Activated T-helper 2 cell treated with anti-CD3 and anti-CD28 coated beads, Interferon-gamma antibody, Interleukin-2, Interleukin-4, amounts not matched to agents 10 μg/mL and 5 μg/mL and 100 μg/mL, durations not matched to agents 14 hours and 24 hours and 36 hours (primary cell): ENCODE measurements around the gene ZNF142. TPM values are rescaled to one million over a fixed set of nuclear protein-coding genes. Genes with fewer than 3 reads are reported as not detected.

ENCODE experiments used
- DNase-seq: peaks from one replicate; pipeline ENCODE4 v3.0.0; 2021; ENCODE audit warnings: low spot score
- H3K27ac Mint-ChIP-seq: one replicate; pipeline ENCODE4 v1.8.0; 2021; ENCODE audit warnings: mixed read lengths
- H3K27me3 Mint-ChIP-seq: one replicate; pipeline ENCODE4 v1.8.0; 2021; ENCODE audit warnings: low read depth, mixed read lengths
- H3K36me3 Mint-ChIP-seq: one replicate; pipeline ENCODE4 v1.8.0; 2021; ENCODE audit warnings: low read depth, mixed read lengths
- H3K4me1 Mint-ChIP-seq: one replicate; pipeline ENCODE4 v1.8.0; 2021; ENCODE audit warnings: low read depth, mixed read lengths
- H3K4me3 Mint-ChIP-seq: one replicate; pipeline ENCODE4 v1.8.0; 2021; ENCODE audit warnings: low read depth, mild to moderate bottlenecking, moderate library complexity, mixed read lengths
- H3K9me3 Mint-ChIP-seq: one replicate; pipeline ENCODE4 v1.8.0; 2021; ENCODE audit warnings: mixed read lengths
- intact Hi-C: fragments of 100-400 bp; cut with micrococcal nuclease; formaldehyde crosslinking; loops from one replicate; pipeline ENCODE4 v1.15.1; 2023
- total RNA-seq: library from RNA; stranded (reverse); gene quantifications from 2 replicates; pipeline ENCODE4 v1.2.3, GENCODE V29; 2022

ZNF142 gene
- total RNA-seq, 1 donor from 2014 or later, result 51.0 TPM

DNA sequence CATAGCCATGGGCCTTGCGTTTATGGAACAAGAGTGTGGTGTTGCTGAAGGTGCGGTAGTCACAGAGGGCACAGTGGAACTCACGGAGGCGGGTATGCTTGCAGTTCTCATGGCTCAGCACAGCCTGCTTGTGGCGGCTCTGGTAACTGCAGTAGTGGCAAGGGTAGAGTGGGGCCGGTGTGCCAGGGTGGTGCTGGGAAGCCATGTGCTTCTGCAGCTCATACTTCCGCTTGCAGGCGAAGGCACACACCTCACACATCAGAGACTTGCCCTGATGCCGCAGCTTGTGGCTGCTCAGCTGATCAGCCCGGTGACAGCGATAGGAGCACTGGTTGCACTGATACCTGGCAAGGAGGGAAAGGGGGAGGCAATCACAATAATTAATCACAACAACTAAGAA, 14.7 kb downstream of the ZNF142 start:
- DNase-seq, result no peak
- intact Hi-C loops, result no loop called here
- H3K36me3 Mint-ChIP-seq, result peaks cover 67% of the 10 kb centered on the region
- H3K9me3 Mint-ChIP-seq, result no peaks in the 10 kb centered on the region
- H3K27me3 Mint-ChIP-seq, result no peaks in the 10 kb centered on the region
- no peak overlapping the region for H3K4me3 Mint-ChIP-seq
- no peak overlapping the region for H3K27ac Mint-ChIP-seq
- peaks cover 4% of the 10 kb centered on the region for H3K4me1 Mint-ChIP-seq

GRCh38 chr2:218643751-218644310, 15.6 kb downstream of the ZNF142 start:
- intact Hi-C loops, result no loop called here
- H3K9me3 Mint-ChIP-seq, result no peaks in the 10 kb centered on the region
- H3K4me3 Mint-ChIP-seq, result no peak overlapping the region
- H3K36me3 Mint-ChIP-seq, result peaks cover 67% of the 10 kb centered on the region
- no peak for DNase-seq
- H3K27ac Mint-ChIP-seq, result no peak overlapping the region
- no peaks in the 10 kb centered on the region for H3K27me3 Mint-ChIP-seq
- peaks cover 4% of the 10 kb centered on the region for H3K4me1 Mint-ChIP-seq

DNA sequence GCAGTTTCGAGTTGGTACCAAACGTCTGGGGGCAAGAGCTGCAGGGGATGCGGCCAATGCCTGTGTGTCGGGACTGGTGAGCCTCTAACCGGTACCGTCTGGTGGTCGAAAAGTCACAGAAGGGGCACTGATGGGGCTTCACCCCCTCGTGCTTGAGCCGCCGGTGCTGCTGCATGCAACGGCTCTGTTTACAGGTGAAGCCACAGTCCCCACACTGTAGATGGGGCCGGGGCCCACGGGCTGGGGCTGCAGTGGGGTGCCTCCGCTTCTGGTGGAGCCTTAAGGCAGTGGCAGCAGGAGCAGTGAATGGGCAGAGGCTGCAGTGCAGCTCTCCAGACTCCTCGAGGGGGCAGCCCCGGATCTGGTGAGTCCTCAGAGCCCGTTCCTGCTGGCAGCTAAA, 16.6 kb downstream of the ZNF142 start:
- Mint-ChIP-seq H3K27ac (no peak overlapping the region), H3K9me3 (no peaks in the 10 kb centered on the region), H3K27me3 (no peaks in the 10 kb centered on the region), H3K36me3 (peaks cover 67% of the 10 kb centered on the region), H3K4me1 (no peaks in the 10 kb centered on the region), H3K4me3 (no peak overlapping the region)
- intact Hi-C loops, result no loop called here
- DNase-seq, result no peak

DNA sequence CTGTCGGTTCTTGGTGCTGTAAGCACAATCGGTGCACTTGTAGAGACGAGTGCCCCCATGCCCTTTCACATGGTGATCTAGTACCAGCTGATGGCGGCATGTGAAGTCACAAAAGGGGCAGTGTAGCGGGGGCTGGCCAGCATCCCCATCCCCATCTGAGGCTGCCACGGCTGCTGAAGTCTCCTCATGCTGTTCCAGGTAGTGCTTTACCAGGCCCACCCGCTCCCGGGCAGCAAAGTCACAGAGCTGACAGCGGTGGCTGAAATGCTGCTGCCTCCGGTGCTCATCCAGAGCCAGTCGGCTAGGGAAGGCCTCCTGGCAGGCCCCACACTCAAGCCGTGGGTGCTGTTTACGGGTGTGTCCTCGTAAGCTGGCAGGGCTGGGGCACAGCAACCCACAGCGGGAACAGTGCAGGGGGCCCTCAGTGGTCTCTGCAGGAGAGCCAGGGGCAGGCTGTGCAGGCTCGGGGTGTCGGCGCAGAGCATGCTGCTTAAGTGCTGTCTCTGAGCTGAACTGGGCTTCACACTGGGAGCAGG, 17.2 kb downstream of the ZNF142 start:
- no peaks in the 10 kb centered on the region for H3K4me1 Mint-ChIP-seq
- H3K4me3 Mint-ChIP-seq, result no peak overlapping the region
- no peaks in the 10 kb centered on the region for H3K9me3 Mint-ChIP-seq
- peaks cover 66% of the 10 kb centered on the region for H3K36me3 Mint-ChIP-seq
- no peak overlapping the region for H3K27ac Mint-ChIP-seq
- DNase-seq, result no peak
- intact Hi-C loops, result no loop called here
- no peaks in the 10 kb centered on the region for H3K27me3 Mint-ChIP-seq

GRCh38 chr2:218638372-218638771, 21.1 kb downstream of the ZNF142 start:
- Mint-ChIP-seq H3K36me3 (peaks cover 71% of the 10 kb centered on the region), H3K9me3 (no peaks in the 10 kb centered on the region), H3K4me1 (no peaks in the 10 kb centered on the region), H3K27me3 (no peaks in the 10 kb centered on the region), H3K4me3 (no peak overlapping the region), H3K27ac (no peak overlapping the region)
- no peak for DNase-seq
- intact Hi-C loops, result no loop called here

DNA sequence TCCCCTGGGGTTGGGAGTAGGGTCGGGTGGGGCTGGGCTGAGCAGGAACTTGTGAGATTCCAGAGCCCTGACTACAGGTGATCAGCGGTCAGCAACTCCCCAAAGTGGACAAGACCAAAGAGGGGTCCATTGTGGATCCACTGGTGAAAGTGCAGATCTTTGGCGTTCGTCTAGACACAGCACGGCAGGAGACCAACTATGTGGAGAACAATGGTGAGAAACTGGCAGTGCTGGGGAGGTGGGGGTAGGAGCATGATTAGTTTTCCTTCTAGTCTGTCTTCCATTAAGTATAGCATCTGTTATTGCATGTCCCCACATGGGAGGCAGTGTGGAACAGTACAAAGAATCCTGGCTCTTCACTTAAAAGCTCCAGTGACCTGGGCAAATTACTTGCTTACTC, 23.7 kb downstream of the ZNF142 start:
- intact Hi-C loops, result no loop called here
- H3K9me3 Mint-ChIP-seq, result no peaks in the 10 kb centered on the region
- no peaks in the 10 kb centered on the region for H3K27me3 Mint-ChIP-seq
- H3K4me3 Mint-ChIP-seq, result no peak overlapping the region
- no peak for DNase-seq
- peaks cover 58% of the 10 kb centered on the region for H3K36me3 Mint-ChIP-seq
- no peaks in the 10 kb centered on the region for H3K4me1 Mint-ChIP-seq
- H3K27ac Mint-ChIP-seq, result no peak overlapping the region

DNA sequence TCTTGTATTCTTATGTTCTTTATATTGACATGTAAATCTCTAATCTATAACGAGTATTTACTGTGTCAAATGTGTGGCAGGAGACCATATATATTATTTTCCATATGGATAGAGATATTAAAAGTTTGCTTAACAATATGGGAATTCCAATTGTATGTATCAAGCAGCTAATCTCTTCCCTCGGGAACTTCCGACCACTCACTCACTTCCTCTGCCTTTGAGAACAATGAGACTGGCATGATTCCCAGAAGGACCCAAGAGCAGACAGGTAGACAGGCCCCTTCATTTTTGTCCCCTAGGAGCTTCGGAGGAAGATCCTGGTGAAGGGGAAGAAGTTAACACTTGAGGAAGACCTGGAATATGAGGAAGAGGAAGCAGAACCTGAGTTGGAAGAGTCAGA, 27.6 kb downstream of the ZNF142 start:
- no peaks in the 10 kb centered on the region for H3K9me3 Mint-ChIP-seq
- intact Hi-C loops, result no loop called here
- peaks cover 26% of the 10 kb centered on the region for H3K36me3 Mint-ChIP-seq
- no peaks in the 10 kb centered on the region for H3K4me1 Mint-ChIP-seq
- no peak overlapping the region for H3K4me3 Mint-ChIP-seq
- no peak for DNase-seq
- no peaks in the 10 kb centered on the region for H3K27me3 Mint-ChIP-seq
- no peak overlapping the region for H3K27ac Mint-ChIP-seq

- no peak for DNase-seq
- intact Hi-C loops, result no loop called here
- H3K4me1 Mint-ChIP-seq, result no peaks in the 10 kb centered on the region
- H3K9me3 Mint-ChIP-seq, result no peaks in the 10 kb centered on the region
- H3K4me3 Mint-ChIP-seq, result no peak overlapping the region
- no peaks in the 10 kb centered on the region for H3K27me3 Mint-ChIP-seq
- no peaks in the 10 kb centered on the region for H3K36me3 Mint-ChIP-seq
- no peak overlapping the region for H3K27ac Mint-ChIP-seq
These were observed 31.5 kb downstream of the ZNF142 start for GRCh38 chr2:218627939-218628338.

GRCh38 chr2:218626369-218626768, 33.1 kb downstream of the ZNF142 start:
- no peaks in the 10 kb centered on the region for H3K9me3 Mint-ChIP-seq

GRCh38 chr2:218623366-218623705, 36.1 kb downstream of the ZNF142 start:
- no peaks in the 10 kb centered on the region for H3K27me3 Mint-ChIP-seq
- no peak overlapping the region for H3K4me3 Mint-ChIP-seq
- no peaks in the 10 kb centered on the region for H3K4me1 Mint-ChIP-seq
- H3K27ac Mint-ChIP-seq, result no peak overlapping the region
- no peak for DNase-seq
- intact Hi-C loops, result no loop called here
- H3K36me3 Mint-ChIP-seq, result no peaks in the 10 kb centered on the region
- no peaks in the 10 kb centered on the region for H3K9me3 Mint-ChIP-seq

More at GRCh38 chr2:218626369-218626768, 33.1 kb downstream of the ZNF142 start:
- no peak for DNase-seq
- H3K4me3 Mint-ChIP-seq, result no peak overlapping the region
- H3K27ac Mint-ChIP-seq, result no peak overlapping the region
- H3K4me1 Mint-ChIP-seq, result no peaks in the 10 kb centered on the region
- no peaks in the 10 kb centered on the region for H3K27me3 Mint-ChIP-seq
- no peaks in the 10 kb centered on the region for H3K36me3 Mint-ChIP-seq
- intact Hi-C loops, result no loop called here

DNA sequence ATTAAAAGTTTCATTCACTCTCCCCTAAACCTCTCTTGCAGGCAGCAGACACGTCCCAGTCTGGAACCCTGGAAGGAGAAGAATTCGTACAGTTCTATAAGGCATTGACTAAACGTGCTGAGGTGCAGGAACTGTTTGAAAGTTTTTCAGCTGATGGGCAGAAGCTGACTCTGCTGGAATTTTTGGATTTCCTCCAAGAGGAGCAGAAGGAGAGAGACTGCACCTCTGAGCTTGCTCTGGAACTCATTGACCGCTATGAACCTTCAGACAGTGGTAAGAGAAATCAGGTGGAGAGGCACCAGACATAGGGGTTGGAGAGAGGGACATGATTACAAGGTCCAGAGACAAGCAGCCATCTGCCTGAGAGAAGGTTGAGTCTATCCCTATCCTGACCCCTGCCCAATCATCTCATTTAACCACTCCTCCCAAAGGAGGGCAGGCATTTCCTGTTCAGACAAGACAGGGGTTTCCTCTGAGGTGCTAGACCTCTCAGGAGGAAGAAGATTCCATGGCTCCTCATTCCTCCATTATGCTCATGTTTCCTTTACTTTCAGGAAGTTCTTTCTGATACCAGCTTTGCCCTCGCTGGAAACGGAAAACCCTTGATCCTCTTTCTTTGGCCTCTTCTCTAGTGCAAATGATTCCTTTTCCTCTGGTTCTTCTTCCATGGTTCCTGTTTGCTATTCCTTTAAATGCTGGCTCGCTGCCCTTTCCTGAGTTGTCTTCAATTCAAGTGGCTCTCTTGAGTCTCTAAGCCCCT, 36.6 kb downstream of the ZNF142 start:
- intact Hi-C loops, result no loop called here
- no peaks in the 10 kb centered on the region for H3K36me3 Mint-ChIP-seq
- H3K27ac Mint-ChIP-seq, result no peak overlapping the region
- H3K27me3 Mint-ChIP-seq, result no peaks in the 10 kb centered on the region
- no peaks in the 10 kb centered on the region for H3K9me3 Mint-ChIP-seq
- H3K4me3 Mint-ChIP-seq, result no peak overlapping the region
- no peak for DNase-seq
- no peaks in the 10 kb centered on the region for H3K4me1 Mint-ChIP-seq

- no peak overlapping the region for H3K4me3 Mint-ChIP-seq
- intact Hi-C loops, result no loop called here
- no peaks in the 10 kb centered on the region for H3K9me3 Mint-ChIP-seq
- H3K4me1 Mint-ChIP-seq, result no peaks in the 10 kb centered on the region
- no peak overlapping the region for H3K27ac Mint-ChIP-seq
- no peaks in the 10 kb centered on the region for H3K36me3 Mint-ChIP-seq
- H3K27me3 Mint-ChIP-seq, result no peaks in the 10 kb centered on the region
- no peak for DNase-seq
These were observed 38.4 kb downstream of the ZNF142 start for GRCh38 chr2:218621007-218621406.

DNA sequence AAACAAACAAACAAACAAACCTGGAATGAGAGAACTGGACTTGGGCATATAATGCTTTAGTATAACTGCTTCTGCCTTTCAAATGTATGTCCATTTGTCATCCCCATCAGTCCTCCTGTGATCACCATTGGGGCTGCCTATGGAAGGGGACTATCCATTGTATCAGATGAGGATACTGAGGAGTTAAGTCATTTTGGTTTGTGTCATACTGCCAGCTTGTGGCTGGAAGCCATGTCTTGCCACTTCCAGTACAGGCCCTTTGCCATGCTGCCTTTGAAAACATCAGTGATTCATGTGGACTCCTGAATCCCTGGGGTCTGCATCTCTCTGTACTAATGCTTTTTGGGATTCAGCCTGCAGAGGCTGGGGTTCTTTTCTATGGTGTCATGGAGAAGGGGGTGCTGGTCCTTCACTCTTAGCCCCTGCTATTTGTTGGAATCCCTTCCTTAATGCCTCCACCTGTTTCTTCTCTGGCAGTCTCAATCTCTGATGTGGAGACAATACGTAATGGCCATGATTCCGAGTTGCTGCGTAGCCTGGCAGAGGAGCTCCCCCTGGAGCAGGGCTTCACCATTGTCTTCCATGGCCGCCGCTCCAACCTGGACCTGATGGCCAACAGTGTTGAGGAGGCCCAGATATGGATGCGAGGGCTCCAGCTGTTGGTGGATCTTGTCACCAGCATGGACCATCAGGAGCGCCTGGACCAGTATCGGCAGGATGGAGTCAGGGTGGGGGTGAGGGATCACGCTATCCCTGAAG, 41.1 kb downstream of the ZNF142 start:
- Mint-ChIP-seq H3K27ac (no peak overlapping the region), H3K36me3 (no peaks in the 10 kb centered on the region), H3K9me3 (no peaks in the 10 kb centered on the region), H3K4me1 (no peaks in the 10 kb centered on the region), H3K27me3 (no peaks in the 10 kb centered on the region), H3K4me3 (no peak overlapping the region)
- intact Hi-C loops, result no loop called here
- no peak for DNase-seq
